Psoas muscle (tissue), 8 donors: ENCODE measurements around the gene UROC1. TPM values are rescaled to one million over a fixed set of nuclear protein-coding genes. Genes with fewer than 3 reads are reported as not detected.

ENCODE experiments used
- ATAC-seq, 4 donors: fragments of 200-7000 bp; cut with Tn5 transposase; one replicate each; pipeline ENCODE4 v1.9.1; 2020; ENCODE audit warnings: moderate library complexity in 3 of 4, mild to moderate bottlenecking in 2 of 4
- DNase-seq, 2 donors: peaks; one replicate each; pipeline ENCODE4 v3.0.0-alpha.2; 2020
- H3K27ac ChIP-seq: fragments of 200-600 bp; one replicate; pipeline ENCODE4 v1.8.0; 2022
- H3K27me3 ChIP-seq, 3 donors: fragments of 200-600 bp in 1 of 3; one replicate each; pipeline versions ENCODE4 v1.6.1 to v1.8.0; 2013 to 2022; ENCODE audit warnings: low read length in 2 of 3, mild to moderate bottlenecking in 2 of 3, moderate library complexity in 1 of 3; ENCODE audit not compliant: insufficient read depth in 3 of 3
- H3K36me3 ChIP-seq, 2 donors: fragments of 200-600 bp in 1 of 2; one replicate each; pipeline versions ENCODE4 v1.6.1 to v1.8.0; 2013 to 2022; ENCODE audit warnings: low read depth in 1 of 2, mild to moderate bottlenecking in 1 of 2, moderate library complexity in 1 of 2; ENCODE audit not compliant: insufficient read depth in 1 of 2
- H3K4me1 ChIP-seq: fragments of 200-600 bp; one replicate; pipeline ENCODE4 v1.8.0; 2022
- H3K4me3 ChIP-seq: fragments of 200-600 bp; one replicate; pipeline ENCODE4 v1.8.0; 2022; ENCODE audit warnings: mild to moderate bottlenecking
- H3K9me3 ChIP-seq: fragments of 200-600 bp; one replicate; pipeline ENCODE4 v1.8.0; 2022
- CTCF ChIP-seq: fragments of 200-600 bp; IDR thresholded peaks from one replicate; pipeline ENCODE4 v1.8.0; 2022; ENCODE audit warnings: antibody characterized with exemption
- WGBS, 3 donors: extraction: QIAGEN DNeasy Blood & Tissue Kit; methylation state at CpG; one replicate each; pipeline versions ENCODE4 v1.1.6 to v1.1.7; 2013; 5-methylcytosine and 5-hydroxymethylcytosine counted together
- intact Hi-C, 2 donors: fragments of 100-400 bp; cut with DNase I; formaldehyde crosslinking; loops; one replicate each; pipeline versions ENCODE4 v1.11.0 to v1.14.2; 2022
- long read RNA-seq, 2 donors: library from polyadenylated mRNA; unstranded; transcript quantifications; one replicate each; pipeline ENCODE4 v2.0.0, GENCODE V29; 2021
- polyA plus RNA-seq, 3 donors: library from polyadenylated mRNA; stranded (reverse); fragments of 200-250 nt; gene quantifications; one replicate each; pipeline ENCODE4 v1.2.3, GENCODE V29; 2013
- total RNA-seq, 4 donors: library from RNA; stranded (reverse); fragmentation: NEBNext Ultra II Directional in 2 of 4; extraction: Animal tissue kit (Norgen Biotek cat#: 25700) in 2 of 4; gene quantifications; one replicate each; pipeline versions ENCODE4 v1.2.1 to v1.2.4, GENCODE V29; 2021 to 2023
- donor health status: healthy with polysubstance abuse.
- donor health status: DM: no; HTN: no; CAD: no; lungs with moderate emphysema.
- donor health status: Bipolar disorder and iron deficiency.
- donor health status: healthy.
- donor health status: DM: yes; HTN: yes; CAD: no.
- donor health status: DM: no; HTN: no; CAD: no.
- donor health status: DM: no; HTN: no; CAD: no.
- donor health status: DM: yes; HTN: yes; CAD: no.

The UROC1 gene
- total RNA-seq (under 1 TPM in 2 of 4 donors, not detected in 2; 0.08 to 0.13 TPM), polyA plus RNA-seq (under 1 TPM in 1 of 3 donors, not detected in 2; 0.03 TPM)
- long read RNA-seq, donor 1: 0 reads
- long read RNA-seq, donor 2: 0 reads

GRCh38 chr3:126517291-126517951 lies at the start of gene UROC1:
UROC1 (minus strand) TSS chr3:126517773; CDS start chr3:126517719, 54 bp downstream.
- no peaks in the 10 kb centered on the region for H3K4me1 ChIP-seq
- TF ChIP-seq CTCF: no peak
- no peaks in the 10 kb centered on the region for H3K27me3 ChIP-seq
- peak in 1 of 2 donors; percentile 44 for DNase-seq
- no peaks in the 10 kb centered on the region for H3K36me3 ChIP-seq
- H3K9me3 ChIP-seq: no peaks in the 10 kb centered on the region
- WGBS, 3 donors: 90 to 91% (median 90%) methylated on average over 16 of the region's 16 CpGs
- H3K4me3 ChIP-seq: no peak within 1 kb of the TSS
- intact Hi-C loops: no loop called here
- H3K27ac ChIP-seq: no peak within 1 kb of the TSS
- no peak for ATAC-seq

DNA sequence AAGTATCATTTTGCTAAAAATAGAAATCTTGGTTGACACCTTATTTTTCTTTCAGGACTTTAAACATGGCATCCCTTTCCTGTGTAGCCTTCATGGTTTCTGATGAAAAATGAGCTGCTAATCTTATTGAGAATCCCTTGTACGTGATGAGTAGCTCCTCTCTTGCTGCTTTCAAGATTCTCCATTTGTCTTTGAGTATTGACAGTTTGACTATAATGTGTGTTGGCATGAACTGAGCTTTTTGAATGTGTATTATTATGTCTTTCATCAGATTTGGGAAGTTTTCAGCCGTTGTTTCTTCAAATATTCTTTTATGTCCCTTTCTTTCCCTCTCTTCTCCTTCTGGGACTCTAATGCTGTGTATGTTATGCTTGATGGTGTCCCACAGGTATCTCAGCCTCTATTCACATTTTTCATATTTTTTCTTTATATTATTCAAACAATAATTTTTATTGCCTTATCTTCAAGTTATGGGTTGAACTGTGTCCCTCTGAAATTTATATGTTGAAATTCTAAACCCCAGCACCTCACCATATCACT lies 45.2 kb upstream of the UROC1 start:
- ATAC-seq: no peak
- no peak overlapping the region for H3K4me3 ChIP-seq
- no peaks in the 10 kb centered on the region for H3K27me3 ChIP-seq
- H3K27ac ChIP-seq: no peak overlapping the region
- DNase-seq: no peak
- intact Hi-C loops: no loop called here
- H3K36me3 ChIP-seq: no peaks in the 10 kb centered on the region
- no peaks in the 10 kb centered on the region for H3K4me1 ChIP-seq
- no peak for TF ChIP-seq CTCF
- H3K9me3 ChIP-seq: peaks cover 6% of the 10 kb centered on the region
- 49 to 81% (median 75%) methylated on average over 2 of the region's 2 CpGs for WGBS, 3 donors

GRCh38 chr3:126558336-126559071 lies 40.9 kb upstream of the UROC1 start, which contains the start of gene C3orf22:
C3orf22 (minus strand) TSS chr3:126558932; CDS start chr3:126553390, 5,542 bp downstream.
- H3K27me3 ChIP-seq: no peaks in the 10 kb centered on the region
- H3K9me3 ChIP-seq: peaks cover 6% of the 10 kb centered on the region
- no peaks in the 10 kb centered on the region for H3K36me3 ChIP-seq
- DNase-seq (peak in 1 of 2 donors; percentile 28), ATAC-seq (no peak)
- no peak for TF ChIP-seq CTCF
- H3K4me1 ChIP-seq: no peaks in the 10 kb centered on the region
- intact Hi-C loops: no loop called here
- 59 to 62% (median 61%) methylated on average over 9 of the region's 9 CpGs for WGBS, 3 donors
- no peak within 1 kb of the TSS for H3K4me3 ChIP-seq
- H3K27ac ChIP-seq: no peak within 1 kb of the TSS

GRCh38 chr3:126557761-126558160 lies 40.2 kb upstream of the UROC1 start:
- WGBS, 3 donors: 69 to 82% (median 82%) methylated on average over 6 of the region's 6 CpGs
- Histone ChIP-seq H3K27me3 (no peaks in the 10 kb centered on the region), H3K4me3 (no peak overlapping the region), H3K27ac (no peak overlapping the region), H3K9me3 (peaks cover 4% of the 10 kb centered on the region), H3K36me3 (no peaks in the 10 kb centered on the region), H3K4me1 (no peaks in the 10 kb centered on the region)
- TF ChIP-seq CTCF: no peak
- intact Hi-C loops: no loop called here
- DNase-seq (no peak), ATAC-seq (no peak)
